ENCODE results near the gene ROPN1B.

- no peak for TF ChIP-seq GATA2 (IDR thresholded peaks at IDR 0.05; ENCODE audit: low read depth, low read length)
- no peak for TF ChIP-seq GATA3 (IDR thresholded peaks at IDR 0.05; ENCODE audit: low read depth, low read length)
Observed at GRCh38 chr3:126023390-126023789, 54.4 kb downstream of the ROPN1B start.

All from SH-SY5Y (cell line).